ENCODE measurements around the gene LPCAT3.

GRCh38 chr12:7061596-7061995 is 43.3 kb upstream of the LPCAT3 start:
- TF ChIP-seq CTCF (IDR thresholded peaks at IDR 0.05): no peak
- TF ChIP-seq TCF7L2 (IDR thresholded peaks at IDR 0.05; ENCODE audit: low read depth, low read length): no peak
- TF ChIP-seq REST (IDR thresholded peaks at IDR 0.05; ENCODE audit: insufficient read depth in 1 of 2, low read depth in 2 of 2, low read length in 1 of 2): no peak
- no peak for TF ChIP-seq SIN3A (IDR thresholded peaks at IDR 0.05; ENCODE audit: borderline replicate concordance, insufficient read depth, low read depth, low read length)

Data from Panc1 (cell line).